CD4-positive, CD25-positive, alpha-beta regulatory T cell (primary cell): ENCODE measurements around the gene SCGB1D1. TPM values are rescaled to one million over a fixed set of nuclear protein-coding genes. Genes with fewer than 3 reads are reported as not detected.
A peak's percentile ranks its signal among the peaks of the same experiment; 100 is the strongest.

ENCODE experiments used
- ATAC-seq, 2 donors: fragments of 150-1000 bp; cut with Tn5 transposase; one replicate each; pipeline ENCODE4 v1.10.0; 2021; ENCODE audit warnings: low read depth in 2 of 2, moderate number of reproducible peaks in 2 of 2, moderate library complexity in 1 of 2
- DNase-seq, 3 donors: peaks; one replicate each; pipeline versions ENCODE4 v3.0.0 to v3.0.0-alpha.2; 2012 to 2022; ENCODE audit warnings: mixed read lengths in 1 of 3
- H3K27ac ChIP-seq: one replicate; pipeline ENCODE4 v1.7.0; 2013; ENCODE audit warnings: mild to moderate bottlenecking, low read length; ENCODE audit not compliant: insufficient read depth, poor library complexity, severe bottlenecking
- H3K27me3 ChIP-seq: one replicate; pipeline ENCODE4 v1.7.0; 2013; ENCODE audit warnings: low read length; ENCODE audit not compliant: control insufficient read depth, insufficient read depth
- H3K36me3 ChIP-seq: one replicate; pipeline ENCODE4 v1.7.0; 2013; ENCODE audit warnings: mild to moderate bottlenecking, low read length, moderate library complexity; ENCODE audit not compliant: control insufficient read depth, insufficient read depth
- H3K4me1 ChIP-seq: 2 replicates; pipeline ENCODE4 v1.7.0; 2013; ENCODE audit warnings: mild to moderate bottlenecking, low read length; ENCODE audit not compliant: insufficient read depth, control insufficient read depth, poor library complexity, severe bottlenecking
- H3K4me3 ChIP-seq: one replicate; pipeline ENCODE4 v1.7.0; 2013; ENCODE audit warnings: low read depth, mild to moderate bottlenecking, low read length, moderate library complexity
- H3K9me3 ChIP-seq, 2 experiments: 1 replicate in 1 of 2; 2 replicates in 1 of 2; pipeline ENCODE4 v1.7.0; 2013; ENCODE audit warnings: low read length in 2 of 2, mild to moderate bottlenecking in 1 of 2, moderate library complexity in 1 of 2; ENCODE audit not compliant: control insufficient read depth in 2 of 2
- H3K27ac Mint-ChIP-seq, 3 donors: one replicate each; pipeline ENCODE4 v1.8.0; 2020 to 2022; ENCODE audit warnings: mild to moderate bottlenecking in 3 of 3, mixed read lengths in 3 of 3, moderate library complexity in 2 of 3
- H3K27me3 Mint-ChIP-seq: one replicate; pipeline ENCODE4 v1.8.0; 2022; ENCODE audit warnings: mild to moderate bottlenecking, mixed read lengths
- H3K36me3 Mint-ChIP-seq: one replicate; pipeline ENCODE4 v1.8.0; 2020; ENCODE audit warnings: mixed read lengths
- H3K4me1 Mint-ChIP-seq, 4 donors: one replicate each; pipeline ENCODE4 v1.8.0; 2020 to 2022; ENCODE audit warnings: mixed read lengths in 4 of 4, mild to moderate bottlenecking in 1 of 4
- H3K4me3 Mint-ChIP-seq, 4 donors: one replicate each; pipeline ENCODE4 v1.8.0; 2020 to 2022; ENCODE audit warnings: mild to moderate bottlenecking in 4 of 4, mixed read lengths in 4 of 4, moderate library complexity in 3 of 4
- H3K9me3 Mint-ChIP-seq, 7 donors: one replicate each; pipeline ENCODE4 v1.8.0; 2020 to 2022; ENCODE audit warnings: mixed read lengths in 7 of 7, mild to moderate bottlenecking in 3 of 7, moderate library complexity in 2 of 7
- polyA plus RNA-seq, 4 donors: library from polyadenylated mRNA; unstranded; fragments of 300-500 nt; fragmentation: Illumina TruSeq; gene quantifications; one replicate each; pipeline ENCODE4 v1.2.3, GENCODE V29; 2021
- total RNA-seq: library from RNA; stranded (reverse); gene quantifications from one replicate; pipeline ENCODE4 v1.2.3, GENCODE V29; 2022

SCGB1D1 gene
- total and polyA plus RNA-seq, 5 donors from 2014 or later = not detected

DNA sequence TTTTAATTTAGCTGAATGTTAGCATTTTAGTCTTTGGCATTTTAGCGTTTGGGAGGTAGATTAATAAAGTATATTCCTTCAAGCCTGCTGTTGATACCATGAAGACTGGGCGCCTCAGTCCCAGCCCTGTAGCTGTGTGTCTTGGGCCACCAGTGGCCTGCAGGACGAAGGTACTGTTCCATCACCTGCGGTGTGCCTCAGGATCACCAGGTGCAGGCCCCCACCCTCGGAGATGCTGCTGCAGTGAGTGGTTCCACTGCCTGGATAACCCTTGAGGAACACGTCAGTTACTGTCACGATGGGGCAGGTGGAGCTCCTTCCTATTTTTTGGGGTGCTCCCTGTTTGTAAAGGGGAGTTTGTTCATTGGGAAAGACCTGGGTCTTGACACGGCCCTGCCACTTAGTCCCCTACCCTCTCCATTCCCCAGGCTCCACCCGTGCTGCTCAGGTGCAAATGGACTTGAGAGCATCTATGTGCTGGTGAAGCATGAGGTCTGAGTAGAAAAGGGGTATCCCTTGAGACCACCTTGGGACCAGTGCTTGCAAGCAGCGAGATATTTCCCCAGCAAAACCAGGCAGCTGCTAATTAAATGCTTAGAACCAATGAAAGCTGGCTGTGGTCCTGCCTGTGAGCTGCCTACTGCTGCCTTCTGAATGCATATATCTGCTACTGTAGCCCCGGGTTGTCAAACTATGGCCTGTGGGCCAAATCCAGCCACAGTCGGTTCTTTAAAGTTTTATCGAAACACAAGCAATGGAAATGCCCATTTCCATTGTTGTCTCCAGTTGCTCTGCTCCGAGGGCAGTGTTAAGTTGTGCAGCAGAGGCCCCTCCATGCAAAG lies 37.5 kb upstream of the SCGB1D1 start:
- DNase-seq = no peak
- ATAC-seq = no peak

DNA sequence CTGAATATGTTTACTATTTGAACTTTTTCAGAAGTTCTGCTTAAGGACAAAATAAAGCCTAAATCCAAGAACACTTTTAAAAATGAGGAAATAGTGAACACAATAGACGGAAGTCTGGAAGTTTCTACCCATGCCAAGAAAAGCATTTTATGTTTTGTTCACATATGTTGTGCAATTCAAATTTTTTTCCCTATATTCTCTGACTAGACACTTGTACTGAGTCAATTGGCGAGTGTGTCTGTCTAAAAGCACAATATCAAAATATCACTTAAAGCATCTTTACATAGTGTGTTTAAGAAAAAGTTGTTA lies 37.0 kb upstream of the SCGB1D1 start:
- Mint-ChIP-seq H3K4me3 (no peak overlapping the region), H3K36me3 (peaks cover 32% of the 10 kb centered on the region), H3K4me1 (no peaks in the 10 kb centered on the region), H3K27me3 (no peaks in the 10 kb centered on the region), H3K9me3 (no peaks in the 10 kb centered on the region), H3K27ac (no peak overlapping the region)
- Histone ChIP-seq H3K4me1 (no peaks in the 10 kb centered on the region), H3K27ac (no peak overlapping the region), H3K4me3 (no peak overlapping the region), H3K9me3 (no peaks in the 10 kb centered on the region), H3K36me3 (peaks cover 43% of the 10 kb centered on the region), H3K27me3 (no peaks in the 10 kb centered on the region)
- no peak for ATAC-seq
- no peak for DNase-seq

More for the DNA sequence above, 37.5 kb upstream of the SCGB1D1 start:
- no peak overlapping the region for H3K4me3 Mint-ChIP-seq
- H3K4me3 ChIP-seq = no peak overlapping the region
- H3K27ac Mint-ChIP-seq = no peak overlapping the region
- H3K36me3 Mint-ChIP-seq = peaks cover 38% of the 10 kb centered on the region
- no peaks in the 10 kb centered on the region for H3K4me1 ChIP-seq
- no peak overlapping the region for H3K27ac ChIP-seq
- H3K4me1 Mint-ChIP-seq = no peaks in the 10 kb centered on the region
- H3K9me3 Mint-ChIP-seq = no peaks in the 10 kb centered on the region
- no peaks in the 10 kb centered on the region for H3K27me3 Mint-ChIP-seq
- H3K27me3 ChIP-seq = no peaks in the 10 kb centered on the region
- H3K36me3 ChIP-seq = peaks cover 49% of the 10 kb centered on the region
- no peaks in the 10 kb centered on the region for H3K9me3 ChIP-seq

GRCh38 chr11:62153617-62154016 lies 36.4 kb upstream of the SCGB1D1 start:
- Histone ChIP-seq H3K9me3 (no peaks in the 10 kb centered on the region), H3K27me3 (no peaks in the 10 kb centered on the region), H3K27ac (no peak overlapping the region), H3K4me1 (no peaks in the 10 kb centered on the region), H3K4me3 (no peak overlapping the region), H3K36me3 (peaks cover 39% of the 10 kb centered on the region)
- Mint-ChIP-seq H3K27ac (peak overlapping the region in 1 of 3 donors; percentile 9), H3K4me3 (no peak overlapping the region), H3K27me3 (peaks cover 2% of the 10 kb centered on the region), H3K36me3 (peaks cover 32% of the 10 kb centered on the region), H3K9me3 (no peaks in the 10 kb centered on the region), H3K4me1 (no peaks in the 10 kb centered on the region)
- ATAC-seq (no peak), DNase-seq (no peak)

- Histone ChIP-seq H3K27ac (no peak overlapping the region), H3K27me3 (no peaks in the 10 kb centered on the region), H3K4me1 (no peaks in the 10 kb centered on the region), H3K36me3 (peaks cover 5% of the 10 kb centered on the region), H3K9me3 (no peaks in the 10 kb centered on the region), H3K4me3 (no peak overlapping the region)
- H3K27ac Mint-ChIP-seq = no peak overlapping the region
- peaks cover 7% of the 10 kb centered on the region for H3K36me3 Mint-ChIP-seq
- no peaks in the 10 kb centered on the region for H3K4me1 Mint-ChIP-seq
- no peak for DNase-seq
- H3K4me3 Mint-ChIP-seq = no peak overlapping the region
- H3K9me3 Mint-ChIP-seq = peaks cover 0 to 5% (median 0%) of the 10 kb centered on the region in 7 donors
- ATAC-seq = no peak
- H3K27me3 Mint-ChIP-seq = peaks cover 16% of the 10 kb centered on the region
Measured at GRCh38 chr11:62157603-62158002, 32.4 kb upstream of the SCGB1D1 start.

GRCh38 chr11:62166371-62166770 lies 23.6 kb upstream of the SCGB1D1 start:
- no peaks in the 10 kb centered on the region for H3K36me3 ChIP-seq
- H3K4me3 ChIP-seq = no peak overlapping the region
- no peaks in the 10 kb centered on the region for H3K9me3 Mint-ChIP-seq
- ATAC-seq (no peak), DNase-seq (no peak)
- H3K9me3 ChIP-seq = no peaks in the 10 kb centered on the region
- H3K36me3 Mint-ChIP-seq = no peaks in the 10 kb centered on the region
- H3K27me3 ChIP-seq = peaks cover 12% of the 10 kb centered on the region
- peaks cover 27% of the 10 kb centered on the region for H3K27me3 Mint-ChIP-seq
- no peak overlapping the region for H3K27ac ChIP-seq
- H3K4me3 Mint-ChIP-seq = no peak overlapping the region
- peaks cover 0 to 3% (median 2%) of the 10 kb centered on the region in 4 donors for H3K4me1 Mint-ChIP-seq
- no peaks in the 10 kb centered on the region for H3K4me1 ChIP-seq
- no peak overlapping the region for H3K27ac Mint-ChIP-seq

DNA sequence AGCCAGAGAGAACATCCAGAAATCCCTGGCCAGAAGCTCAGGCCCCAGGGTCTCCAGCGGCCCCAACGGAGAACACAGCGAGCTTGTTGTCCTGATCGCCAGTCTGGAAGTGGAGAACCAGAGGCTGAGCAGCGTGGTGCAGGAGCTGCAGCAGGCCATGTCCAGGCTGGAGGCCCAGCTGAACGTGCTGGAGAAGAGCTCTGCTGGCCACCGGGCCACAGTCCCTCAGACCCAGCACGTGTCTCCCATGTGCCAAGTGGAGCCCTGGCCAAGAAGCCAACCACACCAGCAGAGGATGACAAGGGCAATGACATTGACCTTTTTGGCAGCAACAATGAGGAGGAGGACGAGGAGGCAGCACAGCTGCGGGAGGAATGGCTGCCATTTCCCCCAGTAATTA lies 20.6 kb upstream of the SCGB1D1 start:
- no peaks in the 10 kb centered on the region for H3K4me1 ChIP-seq
- ATAC-seq (no peak), DNase-seq (no peak)
- H3K36me3 ChIP-seq = no peaks in the 10 kb centered on the region
- H3K27ac ChIP-seq = no peak overlapping the region
- no peaks in the 10 kb centered on the region for H3K9me3 ChIP-seq
- H3K36me3 Mint-ChIP-seq = no peaks in the 10 kb centered on the region
- no peak overlapping the region for H3K27ac Mint-ChIP-seq
- peaks cover 0 to 6% (median 5%) of the 10 kb centered on the region in 4 donors for H3K4me1 Mint-ChIP-seq
- no peaks in the 10 kb centered on the region for H3K9me3 Mint-ChIP-seq
- H3K27me3 ChIP-seq = peaks cover 14% of the 10 kb centered on the region
- H3K4me3 ChIP-seq = no peak overlapping the region
- H3K27me3 Mint-ChIP-seq = peaks cover 49% of the 10 kb centered on the region
- no peak overlapping the region for H3K4me3 Mint-ChIP-seq

DNA sequence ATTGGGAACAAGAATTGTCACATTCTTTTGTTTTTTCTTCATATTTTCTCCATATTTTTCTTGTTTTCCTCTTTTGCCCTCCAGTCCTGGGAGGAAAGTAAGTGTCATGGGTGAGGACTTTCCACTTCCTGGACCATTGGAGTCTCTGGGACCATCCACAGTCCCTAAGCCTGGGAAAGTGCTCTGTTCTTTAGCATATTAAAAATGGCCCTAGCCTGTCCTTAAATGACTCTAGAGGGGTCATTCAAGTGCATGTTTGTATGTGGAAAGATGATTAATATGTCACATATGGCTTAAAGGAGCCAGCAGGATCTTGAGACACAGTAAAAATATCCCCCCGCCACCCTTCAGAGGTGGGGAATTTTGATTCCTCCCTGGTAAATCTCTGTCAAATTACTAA lies 20.1 kb upstream of the SCGB1D1 start:
- H3K9me3 Mint-ChIP-seq = no peaks in the 10 kb centered on the region
- H3K9me3 ChIP-seq = no peaks in the 10 kb centered on the region
- H3K27ac ChIP-seq = no peak overlapping the region
- H3K27me3 Mint-ChIP-seq = peaks cover 54% of the 10 kb centered on the region
- no peaks in the 10 kb centered on the region for H3K36me3 Mint-ChIP-seq
- H3K27ac Mint-ChIP-seq = no peak overlapping the region
- no peak overlapping the region for H3K4me3 ChIP-seq
- H3K4me1 Mint-ChIP-seq = peaks cover 0 to 6% (median 5%) of the 10 kb centered on the region in 4 donors
- H3K36me3 ChIP-seq = no peaks in the 10 kb centered on the region
- ATAC-seq (no peak), DNase-seq (no peak)
- peaks cover 14% of the 10 kb centered on the region for H3K27me3 ChIP-seq
- no peaks in the 10 kb centered on the region for H3K4me1 ChIP-seq
- H3K4me3 Mint-ChIP-seq = no peak overlapping the region

DNA sequence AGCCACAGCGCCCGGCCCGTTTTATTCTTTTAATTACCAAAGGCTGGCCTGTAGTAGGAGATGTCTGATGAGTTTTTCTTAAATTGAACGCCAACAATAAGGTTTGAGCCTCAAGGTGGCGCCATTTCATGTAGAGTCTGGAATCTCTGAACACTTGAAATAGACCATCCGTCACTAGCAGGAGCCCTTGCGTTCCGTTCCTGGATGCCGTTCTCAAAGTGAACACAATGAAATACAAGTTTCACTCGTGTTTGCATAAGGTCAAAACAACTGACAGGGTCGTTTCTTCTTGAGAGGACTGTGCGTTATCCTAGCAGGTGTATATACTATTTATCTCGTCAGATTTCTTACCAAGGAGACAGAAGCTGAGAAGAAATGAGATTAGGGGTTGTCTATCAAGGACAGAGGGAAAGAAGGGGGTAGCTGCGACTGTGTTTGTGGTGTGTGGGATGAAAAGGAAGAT lies 18.7 kb upstream of the SCGB1D1 start:
- Histone ChIP-seq H3K4me1 (no peaks in the 10 kb centered on the region), H3K9me3 (no peaks in the 10 kb centered on the region), H3K27ac (no peak overlapping the region), H3K27me3 (peaks cover 14% of the 10 kb centered on the region), H3K36me3 (no peaks in the 10 kb centered on the region), H3K4me3 (no peak overlapping the region)
- peaks cover 60% of the 10 kb centered on the region for H3K27me3 Mint-ChIP-seq
- no peaks in the 10 kb centered on the region for H3K9me3 Mint-ChIP-seq
- H3K36me3 Mint-ChIP-seq = no peaks in the 10 kb centered on the region
- DNase-seq = peak; percentile 30 to 84 (median 61)
- H3K4me1 Mint-ChIP-seq = peaks cover 0 to 6% (median 5%) of the 10 kb centered on the region in 4 donors
- no peak overlapping the region for H3K27ac Mint-ChIP-seq
- H3K4me3 Mint-ChIP-seq = no peak overlapping the region
- peak; percentile 40 to 63 for ATAC-seq
